ENCODE measurements around the gene CDHR5. TPM values are rescaled to one million over a fixed set of nuclear protein-coding genes. Genes with fewer than 3 reads are reported as not detected.

CDHR5 gene
- total RNA-seq, 1 donor from 2014 or later = 1.0 TPM

GRCh38 chr11:623999-624704, 603 bp downstream of the CDHR5 start:
- Histone ChIP-seq H3K27me3 (ENCODE audit: control insufficient read depth in 3 of 3, insufficient read depth in 3 of 3, low read length in 3 of 3) (peaks cover 0 to 7% (median 4%) of the 10 kb centered on the region in 3 donors), H3K4me1 (ENCODE audit: control insufficient read depth in 3 of 3, insufficient read depth in 3 of 3, low read length in 3 of 3) (peaks cover 4 to 8% (median 7%) of the 10 kb centered on the region in 3 donors)

GRCh38 chr11:623349-623869, 1.3 kb downstream of the CDHR5 start:
- no peak overlapping the region for H3K4me3 ChIP-seq (ENCODE audit: low read length in 3 of 3)
- peaks cover 0 to under 1% (median 0%) of the 10 kb centered on the region in 3 donors for H3K36me3 ChIP-seq (ENCODE audit: control insufficient read depth in 3 of 3, insufficient read depth in 3 of 3, low read length in 3 of 3)
- no peaks in the 10 kb centered on the region for H3K9me3 ChIP-seq (ENCODE audit: control insufficient read depth in 3 of 3, low read length in 3 of 3)
- H3K27me3 ChIP-seq (ENCODE audit: control insufficient read depth in 3 of 3, insufficient read depth in 3 of 3, low read length in 3 of 3) = peaks cover 0 to 7% (median 4%) of the 10 kb centered on the region in 3 donors
- no peak overlapping the region for H3K27ac ChIP-seq (ENCODE audit: low read depth, low read length)
- H3K4me1 ChIP-seq (ENCODE audit: control insufficient read depth in 3 of 3, insufficient read depth in 3 of 3, low read length in 3 of 3) = peaks cover 4 to 5% (median 4%) of the 10 kb centered on the region in 3 donors
- H3K9ac ChIP-seq (ENCODE audit: low read depth in 1 of 3, low read length in 3 of 3) = no peak overlapping the region

More at GRCh38 chr11:623999-624704, 603 bp downstream of the CDHR5 start:
- Histone ChIP-seq H3K9me3 (ENCODE audit: control insufficient read depth in 3 of 3, low read length in 3 of 3) (no peaks in the 10 kb centered on the region), H3K36me3 (ENCODE audit: control insufficient read depth in 3 of 3, insufficient read depth in 3 of 3, low read length in 3 of 3) (no peaks in the 10 kb centered on the region), H3K9ac (ENCODE audit: low read depth in 1 of 3, low read length in 3 of 3) (no peak overlapping the region), H3K4me3 (ENCODE audit: low read length in 3 of 3) (no peak overlapping the region), H3K27ac (ENCODE audit: low read depth, low read length) (no peak overlapping the region)

- Histone ChIP-seq H3K27me3 (ENCODE audit: control insufficient read depth in 3 of 3, insufficient read depth in 3 of 3, low read length in 3 of 3) (peaks cover 0 to 7% (median 4%) of the 10 kb centered on the region in 3 donors), H3K27ac (ENCODE audit: low read depth, low read length) (no peak overlapping the region), H3K9me3 (ENCODE audit: control insufficient read depth in 3 of 3, low read length in 3 of 3) (no peaks in the 10 kb centered on the region), H3K4me3 (ENCODE audit: low read length in 3 of 3) (no peak overlapping the region), H3K9ac (ENCODE audit: low read depth in 1 of 3, low read length in 3 of 3) (no peak overlapping the region), H3K36me3 (ENCODE audit: control insufficient read depth in 3 of 3, insufficient read depth in 3 of 3, low read length in 3 of 3) (peaks cover 0 to 5% (median 0%) of the 10 kb centered on the region in 3 donors), H3K4me1 (ENCODE audit: control insufficient read depth in 3 of 3, insufficient read depth in 3 of 3, low read length in 3 of 3) (no peaks in the 10 kb centered on the region)
These were observed 2.9 kb downstream of the CDHR5 start for GRCh38 chr11:621838-622237.

GRCh38 chr11:620935-621814, 3.6 kb downstream of the CDHR5 start:
- no peaks in the 10 kb centered on the region for H3K4me1 ChIP-seq (ENCODE audit: control insufficient read depth in 3 of 3, insufficient read depth in 3 of 3, low read length in 3 of 3)
- no peaks in the 10 kb centered on the region for H3K9me3 ChIP-seq (ENCODE audit: control insufficient read depth in 3 of 3, low read length in 3 of 3)
- no peak overlapping the region for H3K9ac ChIP-seq (ENCODE audit: low read depth in 1 of 3, low read length in 3 of 3)
- no peak overlapping the region for H3K4me3 ChIP-seq (ENCODE audit: low read length in 3 of 3)
- H3K27me3 ChIP-seq (ENCODE audit: control insufficient read depth in 3 of 3, insufficient read depth in 3 of 3, low read length in 3 of 3) = peaks cover 0 to 7% (median 4%) of the 10 kb centered on the region in 3 donors
- H3K36me3 ChIP-seq (ENCODE audit: control insufficient read depth in 3 of 3, insufficient read depth in 3 of 3, low read length in 3 of 3) = peaks cover 0 to 5% (median 0%) of the 10 kb centered on the region in 3 donors
- H3K27ac ChIP-seq (ENCODE audit: low read depth, low read length) = no peak overlapping the region

- H3K36me3 ChIP-seq (ENCODE audit: control insufficient read depth in 3 of 3, insufficient read depth in 3 of 3, low read length in 3 of 3) = peaks cover 0 to 5% (median 0%) of the 10 kb centered on the region in 3 donors
- no peak overlapping the region for H3K27ac ChIP-seq (ENCODE audit: low read depth, low read length)
- H3K4me3 ChIP-seq (ENCODE audit: low read length in 3 of 3) = no peak overlapping the region
- peaks cover 0 to 7% (median 4%) of the 10 kb centered on the region in 3 donors for H3K27me3 ChIP-seq (ENCODE audit: control insufficient read depth in 3 of 3, insufficient read depth in 3 of 3, low read length in 3 of 3)
- H3K4me1 ChIP-seq (ENCODE audit: control insufficient read depth in 3 of 3, insufficient read depth in 3 of 3, low read length in 3 of 3) = peaks cover 3 to 7% (median 3%) of the 10 kb centered on the region in 3 donors
- H3K9ac ChIP-seq (ENCODE audit: low read depth in 1 of 3, low read length in 3 of 3) = no peak overlapping the region
- H3K9me3 ChIP-seq (ENCODE audit: control insufficient read depth in 3 of 3, low read length in 3 of 3) = no peaks in the 10 kb centered on the region
These were observed 4.6 kb downstream of the CDHR5 start for GRCh38 chr11:620201-620600.

GRCh38 chr11:619628-620050, 5.1 kb downstream of the CDHR5 start:
- Histone ChIP-seq H3K27me3 (ENCODE audit: control insufficient read depth in 3 of 3, insufficient read depth in 3 of 3, low read length in 3 of 3) (peaks cover 0 to 4% (median 1%) of the 10 kb centered on the region in 3 donors), H3K4me3 (ENCODE audit: low read length in 3 of 3) (no peak overlapping the region), H3K27ac (ENCODE audit: low read depth, low read length) (no peak overlapping the region), H3K9ac (ENCODE audit: low read depth in 1 of 3, low read length in 3 of 3) (no peak overlapping the region), H3K4me1 (ENCODE audit: control insufficient read depth in 3 of 3, insufficient read depth in 3 of 3, low read length in 3 of 3) (peaks cover 8 to 12% (median 9%) of the 10 kb centered on the region in 3 donors), H3K36me3 (ENCODE audit: control insufficient read depth in 3 of 3, insufficient read depth in 3 of 3, low read length in 3 of 3) (peaks cover 0 to 5% (median 0%) of the 10 kb centered on the region in 3 donors), H3K9me3 (ENCODE audit: control insufficient read depth in 3 of 3, low read length in 3 of 3) (no peaks in the 10 kb centered on the region)

GRCh38 chr11:618856-619627, 5.7 kb downstream of the CDHR5 start:
- Histone ChIP-seq H3K9ac (ENCODE audit: low read depth in 1 of 3, low read length in 3 of 3) (no peak overlapping the region), H3K4me3 (ENCODE audit: low read length in 3 of 3) (no peak overlapping the region), H3K9me3 (ENCODE audit: control insufficient read depth in 3 of 3, low read length in 3 of 3) (no peaks in the 10 kb centered on the region), H3K4me1 (ENCODE audit: control insufficient read depth in 3 of 3, insufficient read depth in 3 of 3, low read length in 3 of 3) (peaks cover 14 to 18% (median 14%) of the 10 kb centered on the region in 3 donors), H3K27me3 (ENCODE audit: control insufficient read depth in 3 of 3, insufficient read depth in 3 of 3, low read length in 3 of 3) (no peaks in the 10 kb centered on the region), H3K36me3 (ENCODE audit: control insufficient read depth in 3 of 3, insufficient read depth in 3 of 3, low read length in 3 of 3) (peaks cover 0 to 5% (median 0%) of the 10 kb centered on the region in 3 donors), H3K27ac (ENCODE audit: low read depth, low read length) (no peak overlapping the region)

GRCh38 chr11:617912-618682, 6.7 kb downstream of the CDHR5 start:
- Histone ChIP-seq H3K9me3 (ENCODE audit: control insufficient read depth in 3 of 3, low read length in 3 of 3) (no peaks in the 10 kb centered on the region), H3K9ac (ENCODE audit: low read depth in 1 of 3, low read length in 3 of 3) (no peak overlapping the region), H3K36me3 (ENCODE audit: control insufficient read depth in 3 of 3, insufficient read depth in 3 of 3, low read length in 3 of 3) (peaks cover 3 to 7% (median 3%) of the 10 kb centered on the region in 3 donors), H3K4me3 (ENCODE audit: low read length in 3 of 3) (no peak overlapping the region), H3K27ac (ENCODE audit: low read depth, low read length) (no peak overlapping the region), H3K4me1 (ENCODE audit: control insufficient read depth in 3 of 3, insufficient read depth in 3 of 3, low read length in 3 of 3) (peaks cover 21 to 26% (median 22%) of the 10 kb centered on the region in 3 donors), H3K27me3 (ENCODE audit: control insufficient read depth in 3 of 3, insufficient read depth in 3 of 3, low read length in 3 of 3) (no peaks in the 10 kb centered on the region)

All from skeletal muscle tissue (tissue), 4 donors.